GM12878 (cell line): Measurements from ENCODE around the gene GGACT. TPM values are rescaled to one million over a fixed set of nuclear protein-coding genes. Genes with fewer than 3 reads are reported as not detected.

Experiments
- ATAC-seq: fragments of 200-7000 bp; cut with Tn5 transposase; 3 replicates; pipeline ENCODE4 v1.9.1; 2020; ENCODE audit warnings: mild to moderate bottlenecking, moderate library complexity
- BruUV-seq: library from RNA; stranded (reverse); fragments of 400-500 nt; replicated peaks from 2 replicates; lab custom pipeline; 2021; lab: Mats Ljungman, UMichigan
- CTCF ChIA-PET: fragments of 300-600 bp; sonication (Branson Sonifier 250); formaldehyde crosslinking; extraction: SDS; loops from one replicate; lab custom pipeline; 2021; ENCODE audit warnings: inconsistent platforms; lab: Yijun Ruan, JAX
- POLR2A ChIA-PET: fragments of 350-600 bp; formaldehyde crosslinking; extraction: SDS; loops from one replicate; lab custom pipeline; 2021; ENCODE audit warnings: inconsistent platforms; lab: Charles Lee
- RAD21 ChIA-PET: fragments of 300-600 bp; sonication (Branson Sonifier 250); formaldehyde crosslinking; loops from one replicate; lab custom pipeline; 2023; ENCODE audit warnings: antibody characterized with exemption; ENCODE audit not compliant: unreplicated experiment; lab: Charles Lee
- SMC1A ChIA-PET: fragments of 300-600 bp; sonication (Branson Sonifier 250); formaldehyde crosslinking; loops from one replicate; lab custom pipeline; 2023; ENCODE audit not compliant: unreplicated experiment, uncharacterized antibody; lab: Charles Lee
- DNase-seq: peaks from one replicate; pipeline ENCODE4 v3.0.0-alpha.2; 2011; ENCODE audit warnings: low read depth, low spot score
- FAIRE-seq: peaks from 3 replicates; lab custom pipeline; 2011; peaks lifted over from hg19 to GRCh38; lab: Jason Lieb, UNC
- H2AFZ ChIP-seq: 2 replicates; pipeline ENCODE4 v1.6.0; 2011; ENCODE audit warnings: low read depth, low read length, control low read depth; ENCODE audit not compliant: control insufficient read depth
- H3K27ac ChIP-seq: 2 replicates; pipeline ENCODE4 v1.5.1; 2011; ENCODE audit warnings: control low read depth; ENCODE audit not compliant: control insufficient read depth, insufficient read depth
- H3K27me3 ChIP-seq, 2 experiments: replicated peaks in 1 of 2; 2 replicates each; pipeline versions ENCODE4 v1.6.0 to v1.6.1; 2011; ENCODE audit warnings: low read length in 1 of 2; ENCODE audit not compliant: control insufficient read depth in 2 of 2, insufficient read depth in 2 of 2
- H3K36me3 ChIP-seq, 2 experiments: 2 replicates each; pipeline ENCODE4 v1.5.1; 2011; ENCODE audit warnings: low read length in 1 of 2; ENCODE audit not compliant: control insufficient read depth in 2 of 2, insufficient read depth in 2 of 2
- H3K4me1 ChIP-seq: 2 replicates; pipeline ENCODE4 v1.6.1; 2011; ENCODE audit warnings: mild to moderate bottlenecking, low read length, moderate library complexity, mixed read lengths; ENCODE audit not compliant: control insufficient read depth, insufficient read depth
- H3K4me2 ChIP-seq: 2 replicates; pipeline ENCODE4 v1.6.0; 2011; ENCODE audit warnings: control low read depth; ENCODE audit not compliant: control insufficient read depth, insufficient read depth
- H3K4me3 ChIP-seq: fragments of 200-600 bp; sonication (generic); 2 replicates; pipeline ENCODE4 v1.5.1; 2016
- H3K79me2 ChIP-seq: 2 replicates; pipeline ENCODE4 v1.6.0; 2011; ENCODE audit warnings: low read length; ENCODE audit not compliant: control insufficient read depth, insufficient read depth
- H3K9ac ChIP-seq: 2 replicates; pipeline ENCODE4 v1.8.0; 2011; ENCODE audit warnings: low read length, control low read depth, mixed read lengths; ENCODE audit not compliant: control insufficient read depth, insufficient read depth
- H3K9me3 ChIP-seq: replicated peaks from 3 replicates; pipeline ENCODE4 v1.5.1; 2011; ENCODE audit warnings: mild to moderate bottlenecking, low read length; ENCODE audit not compliant: control insufficient read depth, insufficient read depth
- H4K20me1 ChIP-seq: 2 replicates; pipeline ENCODE4 v1.6.0; 2011; ENCODE audit not compliant: control insufficient read depth, insufficient read depth
- ATF3 ChIP-seq: IDR thresholded peaks from 2 replicates; pipeline ENCODE4 v1.6.1; 2011; ENCODE audit warnings: low read depth, mild to moderate bottlenecking, low read length, moderate library complexity, borderline replicate concordance; ENCODE audit errors: extremely low read depth
- BMI1 ChIP-seq: fragments of 450-650 bp; IDR thresholded peaks from 2 replicates; pipeline ENCODE4 v1.6.1; 2016; ENCODE audit warnings: mild to moderate bottlenecking, moderate library complexity, borderline replicate concordance
- DPF2 ChIP-seq: fragments of 450-650 bp; IDR thresholded peaks from 2 replicates; pipeline ENCODE4 v1.6.1; 2017; ENCODE audit warnings: mild to moderate bottlenecking
- EGR1 ChIP-seq, 2 experiments: IDR thresholded peaks; 1 replicate in 1 of 2; 2 replicates in 1 of 2; pipeline ENCODE4 v1.6.1; 2011 to 2012; ENCODE audit warnings: low read depth in 2 of 2, low read length in 2 of 2, borderline replicate concordance in 1 of 2, mild to moderate bottlenecking in 1 of 2, moderate library complexity in 1 of 2
- PKNOX1 ChIP-seq: fragments of 450-650 bp; IDR thresholded peaks from 2 replicates; pipeline ENCODE4 v1.6.1; 2016; ENCODE audit warnings: mild to moderate bottlenecking
- POLR2AphosphoS2 ChIP-seq: IDR thresholded peaks from 2 replicates; pipeline ENCODE4 v1.6.1; 2011; ENCODE audit warnings: low read depth, mild to moderate bottlenecking, low read length, improper control_type of control experiment, moderate library complexity
- SIX5 ChIP-seq: IDR thresholded peaks from 2 replicates; pipeline ENCODE4 v1.6.1; 2011; ENCODE audit warnings: mild to moderate bottlenecking, low read depth, low read length, moderate library complexity; ENCODE audit not compliant: severe bottlenecking
- SP1 ChIP-seq: IDR thresholded peaks from one replicate; pipeline ENCODE4 v1.6.1; 2011; ENCODE audit warnings: low read depth, low read length
- SREBF1 ChIP-seq: IDR thresholded peaks from 2 replicates; pipeline ENCODE4 v1.6.1; 2012; ENCODE audit warnings: mild to moderate bottlenecking, low read length
- TCF12 ChIP-seq: IDR thresholded peaks from 2 replicates; pipeline ENCODE4 v1.6.1; 2011; ENCODE audit warnings: low read depth, mild to moderate bottlenecking, low read length
- WGBS: methylation state at CpG from one replicate; pipeline ENCODE4 v1.1.6; 2016; ENCODE audit warnings: low lambda C conversion rate; ENCODE audit not compliant: insufficient replicate concordance, insufficient coverage; ENCODE audit errors: missing lambda C conversion rate; 5-methylcytosine and 5-hydroxymethylcytosine counted together
- in situ Hi-C: fragments of 300-500 bp; cut with MboI; formaldehyde crosslinking; loops from 9 replicates; pipeline ENCODE4 v1.14.3; 2018; ENCODE audit warnings: mixed read lengths
- intact Hi-C: fragments of 100-400 bp; cut with micrococcal nuclease; formaldehyde crosslinking; loops from one replicate; pipeline ENCODE4 v1.14.2; 2022; ENCODE audit not compliant: unreplicated experiment
- polyA plus RNA-seq, 11 experiments: library from polyadenylated mRNA; depleted of rRNA in 4 of 11; unstranded in 6 of 11; stranded (reverse) in 5 of 11; fragments of >200 nt; fragmentation: Nextera tagmentation in 4 of 11; fragmentation: Illumina TruSeq in 1 of 11; extraction: Ambion mirVana in 4 of 11; extraction: Trizol in 1 of 11; gene quantifications; 1 replicate in 1 of 11; 2 replicates in 10 of 11; pipeline versions ENCODE4 v1.2.1 to v1.2.3, GENCODE V29; 2011 to 2016; ENCODE audit warnings: inconsistent platforms in 2 of 11, missing spikeins in 2 of 11, low read depth in 1 of 11
- total RNA-seq, 4 experiments: library from RNA; depleted of rRNA in 3 of 4; stranded (reverse); fragments of >200 nt in 3 of 4; fragmentation: Illumina TruSeq in 1 of 4; extraction: Trizol in 1 of 4; gene quantifications; 2 replicates each; pipeline versions ENCODE4 v1.2.1 to v1.2.3, GENCODE V29; 2013 to 2021
- TF ChIP-seq, protein P1 (sequence below): fragments of 450-650 bp; IDR thresholded peaks from 2 replicates; pipeline ENCODE4 v1.6.1; 2018; ENCODE audit warnings: borderline replicate concordance, mild to moderate bottlenecking; ENCODE audit not compliant: partially characterized antibody
- TF ChIP-seq, protein P2 (sequence below): IDR thresholded peaks from 2 replicates; pipeline ENCODE4 v1.6.1; 2011; ENCODE audit warnings: borderline replicate concordance, low read depth, mild to moderate bottlenecking, moderate library complexity, mixed read lengths, low read length; ENCODE audit not compliant: insufficient read depth; ENCODE audit errors: extremely low read length
- TF ChIP-seq, protein P3 (sequence below): fragments of 450-650 bp; IDR thresholded peaks from 2 replicates; pipeline ENCODE4 v1.6.1; 2017; ENCODE audit warnings: mild to moderate bottlenecking, low read depth, inconsistent platforms; ENCODE audit not compliant: poor library complexity, severe bottlenecking
- TF ChIP-seq, protein P4 (sequence below), 3 experiments: IDR thresholded peaks in 2 of 3; conservative IDR thresholded peaks in 1 of 3; 2 replicates each; pipeline ENCODE4 v1.5.1; 2011; ENCODE audit warnings: low read depth in 3 of 3, low read length in 3 of 3, mild to moderate bottlenecking in 3 of 3, control low read depth in 2 of 3, moderate library complexity in 2 of 3, inconsistent platforms in 1 of 3, mixed read lengths in 1 of 3; ENCODE audit not compliant: control insufficient read depth in 2 of 3, insufficient read depth in 1 of 3; ENCODE audit errors: extremely low read depth in 1 of 3

The GGACT gene
- total and polyA plus RNA-seq, 10 of the 15 experiments (the other 5 are each of a cell fraction or from before 2014, with no cell fraction given) = 0.61 to 8.8 (median 4.2) TPM

DNA sequence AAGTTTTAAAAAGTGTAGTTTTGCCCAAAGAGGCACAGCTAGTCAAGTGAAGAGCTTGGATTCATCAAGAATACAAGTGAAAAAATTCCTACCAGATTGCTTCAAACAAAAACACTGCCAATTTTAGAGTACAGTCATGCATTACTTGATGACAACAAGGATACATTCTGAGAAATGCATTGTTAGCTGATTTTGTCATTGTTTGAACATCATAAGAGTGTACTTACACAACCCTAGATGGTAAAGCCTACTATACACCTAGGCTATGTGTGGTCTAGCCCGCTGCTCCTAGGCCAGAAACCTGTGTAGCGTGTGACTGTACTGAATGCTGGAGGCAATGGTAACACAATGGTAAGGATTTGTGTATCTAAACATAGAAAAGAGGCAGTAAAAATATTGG lies 44.9 kb upstream of the GGACT start:
- POLR2A ChIA-PET = no interaction called here
- H3K9me3 ChIP-seq = no peaks in the 10 kb centered on the region
- H3K9ac ChIP-seq = no peak overlapping the region
- in situ Hi-C loops (no loop called here), intact Hi-C loops (no loop called here)
- no peak overlapping the region for H3K27ac ChIP-seq
- no peak overlapping the region for H2AFZ ChIP-seq
- FAIRE-seq = no peak
- no peak overlapping the region for H3K4me3 ChIP-seq
- SMC1A ChIA-PET = no interaction called here
- H4K20me1 ChIP-seq = no peaks in the 10 kb centered on the region
- no peaks in the 10 kb centered on the region for H3K79me2 ChIP-seq
- H3K4me2 ChIP-seq = no peak overlapping the region
- no peaks in the 10 kb centered on the region for H3K27me3 ChIP-seq
- 98% methylated on average over 2 of the region's 2 CpGs for WGBS
- no peaks in the 10 kb centered on the region for H3K4me1 ChIP-seq
- no peak for DNase-seq
- peaks cover 3 to 22% of the 10 kb centered on the region in 2 experiments for H3K36me3 ChIP-seq
- no peak for ATAC-seq
- BruUV-seq = no TSS peak
- CTCF ChIA-PET = interaction anchor here (0.7 to 1.6 kb wide), 3 partner anchors 14 to 61 kb away, joined by 3 to 4 read pairs (median 4); no protein-coding TSS in a partner anchor
- TF ChIP-seq EGR1 (IDR thresholded peaks at IDR 0.05; ENCODE audit: borderline replicate concordance in 1 of 2, low read depth in 2 of 2, low read length in 2 of 2) (no peak), SIX5 (no peak), PKNOX1 (no peak), SP1 (no peak), TCF12 (no peak), SREBF1 (no peak), DPF2 (no peak), BMI1 (no peak), POLR2AphosphoS2 (no peak), ATF3 (no peak)
- TF ChIP-seq, protein P1, sequence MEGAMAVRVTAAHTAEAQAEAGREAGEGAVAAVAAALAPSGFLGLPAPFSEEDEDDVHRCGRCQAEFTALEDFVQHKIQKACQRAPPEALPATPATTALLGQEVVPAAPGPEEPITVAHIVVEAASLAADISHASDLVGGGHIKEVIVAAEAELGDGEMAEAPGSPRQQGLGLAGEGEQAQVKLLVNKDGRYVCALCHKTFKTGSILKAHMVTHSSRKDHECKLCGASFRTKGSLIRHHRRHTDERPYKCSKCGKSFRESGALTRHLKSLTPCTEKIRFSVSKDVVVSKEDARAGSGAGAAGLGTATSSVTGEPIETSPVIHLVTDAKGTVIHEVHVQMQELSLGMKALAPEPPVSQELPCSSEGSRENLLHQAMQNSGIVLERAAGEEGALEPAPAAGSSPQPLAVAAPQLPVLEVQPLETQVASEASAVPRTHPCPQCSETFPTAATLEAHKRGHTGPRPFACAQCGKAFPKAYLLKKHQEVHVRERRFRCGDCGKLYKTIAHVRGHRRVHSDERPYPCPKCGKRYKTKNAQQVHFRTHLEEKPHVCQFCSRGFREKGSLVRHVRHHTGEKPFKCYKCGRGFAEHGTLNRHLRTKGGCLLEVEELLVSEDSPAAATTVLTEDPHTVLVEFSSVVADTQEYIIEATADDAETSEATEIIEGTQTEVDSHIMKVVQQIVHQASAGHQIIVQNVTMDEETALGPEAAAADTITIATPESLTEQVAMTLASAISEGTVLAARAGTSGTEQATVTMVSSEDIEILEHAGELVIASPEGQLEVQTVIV = no peak
- TF ChIP-seq, protein P2, sequence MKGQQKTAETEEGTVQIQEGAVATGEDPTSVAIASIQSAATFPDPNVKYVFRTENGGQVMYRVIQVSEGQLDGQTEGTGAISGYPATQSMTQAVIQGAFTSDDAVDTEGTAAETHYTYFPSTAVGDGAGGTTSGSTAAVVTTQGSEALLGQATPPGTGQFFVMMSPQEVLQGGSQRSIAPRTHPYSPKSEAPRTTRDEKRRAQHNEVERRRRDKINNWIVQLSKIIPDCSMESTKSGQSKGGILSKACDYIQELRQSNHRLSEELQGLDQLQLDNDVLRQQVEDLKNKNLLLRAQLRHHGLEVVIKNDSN = no peak
- TF ChIP-seq, protein P3, sequence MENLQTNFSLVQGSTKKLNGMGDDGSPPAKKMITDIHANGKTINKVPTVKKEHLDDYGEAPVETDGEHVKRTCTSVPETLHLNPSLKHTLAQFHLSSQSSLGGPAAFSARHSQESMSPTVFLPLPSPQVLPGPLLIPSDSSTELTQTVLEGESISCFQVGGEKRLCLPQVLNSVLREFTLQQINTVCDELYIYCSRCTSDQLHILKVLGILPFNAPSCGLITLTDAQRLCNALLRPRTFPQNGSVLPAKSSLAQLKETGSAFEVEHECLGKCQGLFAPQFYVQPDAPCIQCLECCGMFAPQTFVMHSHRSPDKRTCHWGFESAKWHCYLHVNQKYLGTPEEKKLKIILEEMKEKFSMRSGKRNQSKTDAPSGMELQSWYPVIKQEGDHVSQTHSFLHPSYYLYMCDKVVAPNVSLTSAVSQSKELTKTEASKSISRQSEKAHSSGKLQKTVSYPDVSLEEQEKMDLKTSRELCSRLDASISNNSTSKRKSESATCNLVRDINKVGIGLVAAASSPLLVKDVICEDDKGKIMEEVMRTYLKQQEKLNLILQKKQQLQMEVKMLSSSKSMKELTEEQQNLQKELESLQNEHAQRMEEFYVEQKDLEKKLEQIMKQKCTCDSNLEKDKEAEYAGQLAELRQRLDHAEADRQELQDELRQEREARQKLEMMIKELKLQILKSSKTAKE = no peak
- TF ChIP-seq, protein P4, sequence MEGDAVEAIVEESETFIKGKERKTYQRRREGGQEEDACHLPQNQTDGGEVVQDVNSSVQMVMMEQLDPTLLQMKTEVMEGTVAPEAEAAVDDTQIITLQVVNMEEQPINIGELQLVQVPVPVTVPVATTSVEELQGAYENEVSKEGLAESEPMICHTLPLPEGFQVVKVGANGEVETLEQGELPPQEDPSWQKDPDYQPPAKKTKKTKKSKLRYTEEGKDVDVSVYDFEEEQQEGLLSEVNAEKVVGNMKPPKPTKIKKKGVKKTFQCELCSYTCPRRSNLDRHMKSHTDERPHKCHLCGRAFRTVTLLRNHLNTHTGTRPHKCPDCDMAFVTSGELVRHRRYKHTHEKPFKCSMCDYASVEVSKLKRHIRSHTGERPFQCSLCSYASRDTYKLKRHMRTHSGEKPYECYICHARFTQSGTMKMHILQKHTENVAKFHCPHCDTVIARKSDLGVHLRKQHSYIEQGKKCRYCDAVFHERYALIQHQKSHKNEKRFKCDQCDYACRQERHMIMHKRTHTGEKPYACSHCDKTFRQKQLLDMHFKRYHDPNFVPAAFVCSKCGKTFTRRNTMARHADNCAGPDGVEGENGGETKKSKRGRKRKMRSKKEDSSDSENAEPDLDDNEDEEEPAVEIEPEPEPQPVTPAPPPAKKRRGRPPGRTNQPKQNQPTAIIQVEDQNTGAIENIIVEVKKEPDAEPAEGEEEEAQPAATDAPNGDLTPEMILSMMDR (IDR thresholded peaks at IDR 0.05 in 2 of 3, conservative IDR thresholded peaks at IDR 0.05 in 1 of 3; ENCODE audit: control insufficient read depth in 2 of 3, extremely low read depth in 1 of 3, insufficient read depth in 1 of 3, low read depth in 3 of 3, low read length in 3 of 3) = no peak
- RAD21 ChIA-PET = no interaction called here
